GM18511 (cell line): ENCODE results near the gene RIMKLA.

Source experiments
- ATAC-seq: cut with Tn5 transposase; IDR thresholded peaks from one replicate; pipeline ENCODE4 v1.9.1; 2021; ENCODE audit warnings: mild to moderate bottlenecking, moderate library complexity; ENCODE audit not compliant: unreplicated experiment

The RIMKLA gene

GRCh38 chr1:42370876-42371549, 9.6 kb upstream of the RIMKLA start:
- no peak for ATAC-seq

- no peak for ATAC-seq
These were observed 7.8 kb upstream of the RIMKLA start for GRCh38 chr1:42372796-42373195.

GRCh38 chr1:42379794-42380585, 602 bp upstream of the RIMKLA start:
- peak; percentile 55 for ATAC-seq

- ATAC-seq = no peak
These were observed 685 bp downstream of the RIMKLA start for GRCh38 chr1:42381280-42381673.

GRCh38 chr1:42385283-42385682, 4.7 kb downstream of the RIMKLA start:
- no peak for ATAC-seq

GRCh38 chr1:42386051-42386450, 5.5 kb downstream of the RIMKLA start:
- ATAC-seq = no peak

- no peak for ATAC-seq
These were observed 11.7 kb downstream of the RIMKLA start for GRCh38 chr1:42392255-42392654.

- ATAC-seq = no peak
These were observed 12.6 kb downstream of the RIMKLA start for GRCh38 chr1:42392967-42393848.

- ATAC-seq = no peak
These were observed 18.9 kb downstream of the RIMKLA start for GRCh38 chr1:42399315-42400100.

GRCh38 chr1:42403880-42404400, 23.3 kb downstream of the RIMKLA start:
- no peak for ATAC-seq

GRCh38 chr1:42414551-42415496, 34.2 kb downstream of the RIMKLA start:
- ATAC-seq = no peak

- no peak for ATAC-seq
These were observed 36.6 kb downstream of the RIMKLA start for GRCh38 chr1:42417166-42417565.

GRCh38 chr1:42418516-42418915, 37.9 kb downstream of the RIMKLA start:
- ATAC-seq = no peak

- ATAC-seq = no peak
These were observed 38.7 kb downstream of the RIMKLA start for GRCh38 chr1:42419126-42419821.

- no peak for ATAC-seq
These were observed 39.5 kb downstream of the RIMKLA start for GRCh38 chr1:42420121-42420520.

- no peak for ATAC-seq
These were observed 40.5 kb downstream of the RIMKLA start for GRCh38 chr1:42420911-42421585.

- ATAC-seq = no peak
These were observed 42.1 kb downstream of the RIMKLA start for GRCh38 chr1:42422737-42423136.

GRCh38 chr1:42423681-42424080, 43.1 kb downstream of the RIMKLA start:
- ATAC-seq = no peak
